HG02885 (cell line): ENCODE measurements around the gene EBF3.

ENCODE experiments used
- ATAC-seq: cut with Tn5 transposase; IDR thresholded peaks from one replicate; pipeline ENCODE4 v1.9.1; 2021; ENCODE audit warnings: mild to moderate bottlenecking; ENCODE audit not compliant: unreplicated experiment, poor library complexity

Gene EBF3

GRCh38 chr10:129959544-129960480 lies 4.3 kb downstream of the EBF3 start:
- ATAC-seq, result no peak

GRCh38 chr10:129958629-129959543 lies 5.2 kb downstream of the EBF3 start:
- ATAC-seq, result no peak

DNA sequence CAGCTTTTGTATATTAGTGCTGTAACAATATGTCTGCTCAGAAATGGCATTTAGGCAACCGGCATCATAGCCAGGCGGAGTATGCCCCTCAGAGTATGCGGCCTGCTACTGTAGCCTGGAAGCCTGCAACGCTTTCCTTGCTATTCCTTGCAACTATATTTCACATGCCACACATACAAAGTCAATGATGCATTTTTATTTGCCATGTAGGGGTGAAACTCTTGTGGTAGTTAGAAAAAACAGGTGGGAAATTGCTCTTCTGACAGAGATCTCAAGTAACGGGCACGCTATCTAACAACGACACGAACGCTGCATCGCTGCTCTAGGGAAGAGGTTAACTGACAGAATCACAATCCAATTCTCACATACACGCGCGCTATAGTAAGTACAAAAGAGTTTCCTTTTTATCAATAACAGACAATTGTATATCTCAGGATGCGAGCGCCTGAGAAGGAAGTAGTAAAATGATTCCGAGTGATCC lies 5.9 kb downstream of the EBF3 start:
- ATAC-seq, result no peak

DNA sequence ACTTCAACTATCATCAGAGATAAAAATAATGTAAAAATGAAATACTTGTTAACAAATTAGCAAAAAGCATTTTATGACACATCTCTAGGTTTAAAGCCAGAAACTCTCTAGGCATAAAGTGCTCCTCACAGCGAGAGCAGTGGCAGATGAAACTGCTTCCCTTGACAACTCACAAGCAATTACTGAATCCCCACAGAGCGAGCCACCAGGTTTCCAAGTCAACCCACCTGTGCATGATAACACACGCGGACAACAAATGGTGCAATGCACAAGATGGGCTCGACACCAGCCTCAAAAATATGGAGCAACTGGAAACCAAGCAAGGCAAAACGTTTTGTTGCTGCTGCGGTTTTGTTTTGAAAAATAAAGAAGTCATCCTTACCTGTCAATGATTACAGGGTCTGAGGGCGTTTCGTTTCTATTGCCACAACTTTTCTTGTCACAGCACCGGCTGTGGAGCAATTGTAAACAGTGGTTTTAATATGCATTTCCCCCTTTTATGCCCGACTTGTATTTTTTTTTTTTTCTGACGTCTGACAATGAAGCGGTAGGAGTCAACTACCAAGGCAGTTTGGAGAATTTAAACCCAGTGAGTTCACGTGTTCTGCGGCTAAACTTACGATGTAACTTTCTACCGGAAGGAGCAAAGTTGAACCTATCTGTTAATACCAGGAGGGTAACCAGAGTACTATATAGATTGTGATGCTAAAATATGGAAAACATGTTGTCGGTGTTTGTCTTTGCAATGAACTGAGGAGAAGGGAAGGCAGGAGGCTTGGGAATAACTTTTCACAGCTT lies 7.0 kb downstream of the EBF3 start:
- ATAC-seq, result no peak

DNA sequence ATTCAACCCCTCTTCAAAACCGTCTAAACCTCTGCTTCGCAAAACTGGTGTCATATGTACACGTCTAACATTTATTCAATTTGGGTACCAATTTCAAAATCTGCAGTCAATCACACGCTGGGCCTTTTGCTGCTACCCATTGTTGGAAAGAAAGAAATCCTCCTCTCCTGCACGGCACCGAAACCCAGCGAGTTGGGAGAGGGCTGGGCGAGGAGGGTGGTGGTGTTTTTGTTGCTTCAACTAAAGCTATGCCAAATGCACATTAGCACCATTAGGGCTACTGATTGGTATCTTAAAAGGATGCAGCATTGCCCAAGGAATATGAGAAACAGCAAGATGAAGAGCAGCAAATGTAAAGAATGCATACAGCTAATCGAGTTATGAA lies 7.8 kb downstream of the EBF3 start:
- no peak for ATAC-seq

- no peak for ATAC-seq
Observed at GRCh38 chr10:129955601-129956285, 8.3 kb downstream of the EBF3 start.

- ATAC-seq, result no peak
Observed at GRCh38 chr10:129954492-129955315, 9.4 kb downstream of the EBF3 start.

GRCh38 chr10:129953119-129954051 lies 10.7 kb downstream of the EBF3 start:
- ATAC-seq, result no peak

DNA sequence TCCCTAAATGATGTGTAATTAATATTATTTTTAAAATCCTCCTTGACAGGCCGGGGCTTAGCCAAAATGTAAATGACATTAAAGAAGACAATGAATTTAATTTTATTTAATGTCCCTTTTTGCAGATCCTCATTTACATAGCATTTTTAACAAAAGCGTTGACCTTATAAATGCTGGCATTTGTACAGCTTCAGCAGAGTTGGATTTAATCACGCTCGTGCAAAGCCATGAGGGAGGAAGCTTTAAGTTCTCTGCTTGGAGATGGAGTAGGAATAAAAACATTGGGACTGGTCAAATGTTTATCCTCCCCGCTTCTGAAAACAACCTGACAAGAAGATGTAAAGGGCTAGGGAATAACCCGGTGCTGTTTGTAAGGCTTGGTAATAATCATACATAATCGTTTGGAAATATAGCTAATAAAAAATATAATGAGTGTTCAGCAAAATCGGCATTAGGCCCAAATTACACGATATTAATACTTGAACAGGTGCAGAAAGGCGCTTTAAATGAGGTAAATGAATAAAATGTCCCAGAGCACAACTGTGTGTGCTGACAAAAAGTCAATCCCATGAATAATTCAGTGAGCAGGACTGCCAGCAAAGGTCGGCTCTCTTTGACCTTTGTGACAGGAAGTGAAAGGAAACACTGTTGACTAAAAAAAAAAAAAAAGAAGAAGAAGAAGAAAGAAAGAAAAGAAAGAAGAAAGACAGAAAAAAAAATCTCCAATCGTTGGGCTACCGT lies 11.5 kb downstream of the EBF3 start:
- no peak for ATAC-seq

- ATAC-seq, result no peak
Observed at GRCh38 chr10:129951970-129952265, 12.2 kb downstream of the EBF3 start.

DNA sequence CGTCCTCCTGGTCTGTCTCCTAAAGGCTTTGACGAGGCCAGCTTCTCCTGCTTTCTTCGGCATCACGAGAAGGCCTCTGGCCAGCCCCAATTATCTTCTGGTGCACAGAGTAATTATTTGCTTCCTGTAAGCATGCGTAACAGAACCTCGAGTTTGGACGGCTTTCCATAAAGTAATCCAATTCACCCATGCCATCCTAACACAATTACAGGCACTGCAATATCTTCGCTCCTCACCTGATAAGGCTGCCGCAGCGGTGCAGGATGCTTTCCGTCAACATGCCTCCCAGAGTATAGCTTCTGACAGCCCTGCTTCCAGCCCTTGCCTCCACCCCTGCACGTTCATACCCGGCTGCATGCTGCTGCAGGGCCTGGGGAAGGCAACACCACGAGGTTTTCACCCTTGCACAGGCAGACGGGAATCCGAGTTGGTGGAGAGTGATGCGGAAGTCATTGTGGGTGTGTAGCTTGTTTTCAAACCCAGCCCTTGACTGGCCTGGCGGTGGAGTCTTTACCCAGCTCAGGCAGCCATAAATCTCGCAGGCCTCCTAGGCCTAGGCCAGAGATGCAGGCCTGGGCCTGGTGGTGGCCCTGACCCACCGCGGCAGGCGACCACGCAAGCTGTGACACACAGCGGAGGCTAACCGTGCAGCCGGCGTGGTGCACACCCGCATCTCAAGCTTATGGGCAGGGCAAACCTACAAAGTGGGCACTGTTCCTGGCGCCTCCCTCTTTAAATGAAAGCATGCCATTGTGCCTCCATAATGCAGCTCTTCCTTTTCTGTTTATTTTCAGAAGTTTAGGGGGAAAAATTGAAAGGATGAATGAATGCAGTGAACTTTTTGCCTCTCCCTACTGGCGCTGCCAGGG lies 12.7 kb downstream of the EBF3 start:
- no peak for ATAC-seq

- no peak for ATAC-seq
Observed at GRCh38 chr10:129950676-129951075, 13.4 kb downstream of the EBF3 start.

GRCh38 chr10:129949891-129950291 lies 14.2 kb downstream of the EBF3 start:
- no peak for ATAC-seq

- no peak for ATAC-seq
Observed at GRCh38 chr10:129949411-129949810, 14.7 kb downstream of the EBF3 start.

GRCh38 chr10:129946859-129947258 lies 17.2 kb downstream of the EBF3 start:
- no peak for ATAC-seq
